Osteoblast (primary cell): ENCODE data around the gene AK4. TPM values are rescaled to one million over a fixed set of nuclear protein-coding genes. Genes with fewer than 3 reads are reported as not detected.

ENCODE experiments used
- DNase-seq: peaks from one replicate; pipeline ENCODE4 v3.0.0; 2011; ENCODE audit warnings: low spot score, mixed read lengths; ENCODE audit not compliant: insufficient read length; ENCODE audit errors: missing footprints
- H2AFZ ChIP-seq: 2 replicates; pipeline ENCODE4 v1.6.0; 2011; ENCODE audit warnings: mild to moderate bottlenecking, low read length
- H3K27ac ChIP-seq: 2 replicates; pipeline ENCODE4 v1.5.1; 2011; ENCODE audit warnings: mild to moderate bottlenecking, low read depth, low read length, moderate library complexity
- H3K27me3 ChIP-seq: 2 replicates; pipeline ENCODE4 v1.6.0; 2012; ENCODE audit warnings: mild to moderate bottlenecking, control low read depth, inconsistent platforms, low read length, moderate library complexity; ENCODE audit not compliant: insufficient read depth
- H3K36me3 ChIP-seq: 2 replicates; pipeline ENCODE4 v1.5.1; 2011; ENCODE audit warnings: mild to moderate bottlenecking, low read length, control low read depth, moderate library complexity; ENCODE audit not compliant: insufficient read depth
- H3K4me1 ChIP-seq: 2 replicates; pipeline ENCODE4 v1.5.1; 2011; ENCODE audit warnings: mild to moderate bottlenecking, low read length, control low read depth, moderate library complexity; ENCODE audit not compliant: insufficient read depth
- H3K4me2 ChIP-seq: 2 replicates; pipeline ENCODE4 v1.6.0; 2011; ENCODE audit warnings: mild to moderate bottlenecking, low read length; ENCODE audit not compliant: insufficient read depth
- H3K4me3 ChIP-seq: fragments of 200-600 bp; sonication (generic); 3 replicates; pipeline ENCODE4 v1.5.1; 2012; ENCODE audit warnings: mild to moderate bottlenecking, low read length, inconsistent platforms; ENCODE audit not compliant: insufficient read depth
- H3K79me2 ChIP-seq: 2 replicates; pipeline ENCODE4 v1.6.0; 2012; ENCODE audit warnings: mild to moderate bottlenecking, low read length, control low read depth, inconsistent platforms; ENCODE audit not compliant: insufficient read depth
- H3K9me3 ChIP-seq: 2 replicates; pipeline ENCODE4 v1.5.1; 2011; ENCODE audit warnings: low read depth, low read length, control low read depth
- H4K20me1 ChIP-seq: 2 replicates; pipeline ENCODE4 v1.6.0; 2012; ENCODE audit warnings: mild to moderate bottlenecking, low read length, control low read depth; ENCODE audit not compliant: insufficient read depth
- CTCF ChIP-seq: IDR thresholded peaks from 2 replicates; pipeline ENCODE4 v1.5.1; 2011; ENCODE audit warnings: mild to moderate bottlenecking, low read depth, low read length, moderate library complexity; ENCODE audit errors: extremely low read depth
- total RNA-seq: library from RNA; depleted of rRNA; stranded (reverse); fragments of >200 nt; gene quantifications from 2 replicates; pipeline ENCODE4 v1.2.3, GENCODE V29; 2012

Gene AK4
- total RNA-seq, 1 donor = 37.6 TPM

GRCh38 chr1:65229201-65229600 is 81.2 kb downstream of the AK4 start:
- Histone ChIP-seq H4K20me1 (no peaks in the 10 kb centered on the region), H3K79me2 (no peaks in the 10 kb centered on the region), H2AFZ (no peak overlapping the region), H3K36me3 (no peaks in the 10 kb centered on the region), H3K27ac (no peak overlapping the region), H3K4me3 (no peak overlapping the region), H3K4me1 (no peaks in the 10 kb centered on the region), H3K9me3 (no peaks in the 10 kb centered on the region), H3K4me2 (no peak overlapping the region), H3K27me3 (no peaks in the 10 kb centered on the region)
- DNase-seq = no peak
- TF ChIP-seq CTCF = no peak

GRCh38 chr1:65229754-65230339 is 81.8 kb downstream of the AK4 start:
- Histone ChIP-seq H3K4me3 (no peak overlapping the region), H3K36me3 (no peaks in the 10 kb centered on the region), H3K4me2 (no peak overlapping the region), H4K20me1 (no peaks in the 10 kb centered on the region), H2AFZ (no peak overlapping the region), H3K9me3 (no peaks in the 10 kb centered on the region), H3K27me3 (no peaks in the 10 kb centered on the region), H3K27ac (no peak overlapping the region), H3K4me1 (no peaks in the 10 kb centered on the region), H3K79me2 (no peaks in the 10 kb centered on the region)
- DNase-seq = no peak
- no peak for TF ChIP-seq CTCF

GRCh38 chr1:65230731-65231481 is 82.9 kb downstream of the AK4 start:
- H4K20me1 ChIP-seq = no peaks in the 10 kb centered on the region
- H3K79me2 ChIP-seq = no peaks in the 10 kb centered on the region
- H2AFZ ChIP-seq = no peak overlapping the region
- H3K9me3 ChIP-seq = no peaks in the 10 kb centered on the region
- no peak for TF ChIP-seq CTCF
- DNase-seq = no peak
- H3K4me2 ChIP-seq = no peak overlapping the region
- no peaks in the 10 kb centered on the region for H3K36me3 ChIP-seq
- no peaks in the 10 kb centered on the region for H3K27me3 ChIP-seq
- no peaks in the 10 kb centered on the region for H3K4me1 ChIP-seq
- no peak overlapping the region for H3K4me3 ChIP-seq
- no peak overlapping the region for H3K27ac ChIP-seq

GRCh38 chr1:65231718-65232330 is 83.8 kb downstream of the AK4 start:
- Histone ChIP-seq H3K36me3 (no peaks in the 10 kb centered on the region), H2AFZ (no peak overlapping the region), H4K20me1 (no peaks in the 10 kb centered on the region), H3K27ac (no peak overlapping the region), H3K4me3 (no peak overlapping the region), H3K9me3 (no peaks in the 10 kb centered on the region), H3K79me2 (no peaks in the 10 kb centered on the region), H3K27me3 (no peaks in the 10 kb centered on the region), H3K4me2 (no peak overlapping the region), H3K4me1 (no peaks in the 10 kb centered on the region)
- DNase-seq = no peak
- TF ChIP-seq CTCF = no peak
